Endothelial cell of umbilical vein (primary cell): ENCODE measurements around the gene TBX4. TPM values are rescaled to one million over a fixed set of nuclear protein-coding genes. Genes with fewer than 3 reads are reported as not detected.

Experiments used
- BruUV-seq: library from RNA; stranded (reverse); fragments of 400-500 nt; replicated peaks from 2 replicates; lab custom pipeline; 2021; lab: Mats Ljungman, UMichigan
- CTCF ChIA-PET: fragments of 300-600, 350-600 bp; sonication (Branson Sonifier 250); formaldehyde crosslinking; loops from one replicate; lab custom pipeline; 2021; ENCODE audit warnings: antibody characterized with exemption, inconsistent platforms; lab: Charles Lee
- POLR2A ChIA-PET: fragments of 300-600, 350-600 bp; sonication (Branson Sonifier 250); formaldehyde crosslinking; loops from one replicate; lab custom pipeline; 2021; ENCODE audit warnings: antibody characterized with exemption, inconsistent platforms; lab: Charles Lee
- DNase-seq: peaks from one replicate; pipeline ENCODE4 v3.0.0-alpha.2; 2011; ENCODE audit warnings: low read depth, low spot score
- FAIRE-seq: peaks from 2 replicates; lab custom pipeline; 2011; peaks lifted over from hg19 to GRCh38; lab: Jason Lieb, UNC
- H2AFZ ChIP-seq: 2 replicates; pipeline ENCODE4 v1.6.0; 2012; ENCODE audit warnings: low read depth, low read length, control low read depth, inconsistent platforms
- H3K27ac ChIP-seq: 2 replicates; pipeline ENCODE4 v1.5.1; 2011; ENCODE audit warnings: low read depth, mild to moderate bottlenecking, control low read depth, low read length, moderate library complexity; ENCODE audit not compliant: insufficient read depth
- H3K27me3 ChIP-seq, 2 experiments: 2 replicates each; pipeline versions ENCODE4 v1.6.0 to v1.6.1; 2011; ENCODE audit warnings: low read length in 2 of 2, mixed read lengths in 1 of 2; ENCODE audit not compliant: control insufficient read depth in 2 of 2, insufficient read depth in 2 of 2
- H3K36me3 ChIP-seq, 2 experiments: 2 replicates in 1 of 2; 3 replicates in 1 of 2; pipeline ENCODE4 v1.5.1; 2011; ENCODE audit warnings: low read length in 2 of 2, mild to moderate bottlenecking in 1 of 2, moderate library complexity in 1 of 2; ENCODE audit not compliant: control insufficient read depth in 2 of 2, insufficient read depth in 2 of 2; ENCODE audit errors: extremely low read depth in 1 of 2
- H3K4me1 ChIP-seq: 3 replicates; pipeline ENCODE4 v1.5.1; 2011; ENCODE audit warnings: mild to moderate bottlenecking, low read length; ENCODE audit not compliant: control insufficient read depth, insufficient read depth; ENCODE audit errors: extremely low read depth
- H3K4me2 ChIP-seq: 2 replicates; pipeline ENCODE4 v1.6.1; 2011; ENCODE audit warnings: low read length, control low read depth, mixed read lengths; ENCODE audit not compliant: insufficient read depth
- H3K4me3 ChIP-seq, 3 experiments: fragments of 200-600 bp in 1 of 3; sonication (generic), shearing (Covaris generic) in 1 of 3; replicated peaks in 1 of 3; 2 replicates each; pipeline ENCODE4 v1.5.1; 2011 to 2016; ENCODE audit warnings: control low read depth in 3 of 3, low read length in 3 of 3, mild to moderate bottlenecking in 2 of 3, inconsistent platforms in 1 of 3, low read depth in 1 of 3, moderate library complexity in 1 of 3; ENCODE audit not compliant: insufficient read depth in 1 of 3
- H3K79me2 ChIP-seq: 2 replicates; pipeline ENCODE4 v1.6.0; 2012; ENCODE audit warnings: low read length, inconsistent platforms; ENCODE audit not compliant: control insufficient read depth, insufficient read depth
- H3K9ac ChIP-seq: replicated peaks from 2 replicates; pipeline ENCODE3; 2011; ENCODE audit warnings: low read length, control low read depth; ENCODE audit not compliant: insufficient read depth; ENCODE audit errors: extremely low read depth
- H3K9me1 ChIP-seq: replicated peaks from 3 replicates; pipeline ENCODE4 v1.6.0; 2011; ENCODE audit warnings: mild to moderate bottlenecking, low read length; ENCODE audit not compliant: control insufficient read depth, insufficient read depth; ENCODE audit errors: extremely low read depth
- H3K9me3 ChIP-seq: replicated peaks from 2 replicates; pipeline ENCODE4 v1.5.1; 2012; ENCODE audit warnings: low read length, inconsistent platforms; ENCODE audit not compliant: control insufficient read depth, insufficient read depth
- H4K20me1 ChIP-seq: replicated peaks from 2 replicates; pipeline ENCODE3; 2011; ENCODE audit warnings: mild to moderate bottlenecking, low read length; ENCODE audit not compliant: control insufficient read depth, insufficient read depth; ENCODE audit errors: extremely low read depth
- CTCF ChIP-seq, 2 donors: IDR thresholded peaks; 1 replicate in 1 of 2; 2 replicates in 1 of 2; pipeline ENCODE4 v1.5.1; 2011; ENCODE audit warnings: low read length in 2 of 2, mild to moderate bottlenecking in 2 of 2, moderate library complexity in 2 of 2, control low read depth in 1 of 2, inconsistent platforms in 1 of 2, low read depth in 1 of 2; ENCODE audit not compliant: insufficient read depth in 1 of 2; ENCODE audit errors: extremely low read depth in 1 of 2
- EZH2 ChIP-seq: IDR thresholded peaks from 2 replicates; pipeline ENCODE4 v1.6.1; 2012; ENCODE audit warnings: borderline replicate concordance, low read depth, mild to moderate bottlenecking, moderate library complexity, low read length, inconsistent platforms; ENCODE audit not compliant: severe bottlenecking
- FOS ChIP-seq: IDR thresholded peaks from 2 replicates; pipeline ENCODE4 v1.6.1; 2011; ENCODE audit warnings: mild to moderate bottlenecking, low read length, moderate library complexity, borderline replicate concordance; ENCODE audit not compliant: insufficient read depth
- GATA2 ChIP-seq: IDR thresholded peaks from 2 replicates; pipeline ENCODE4 v1.7.0; 2011; ENCODE audit warnings: low read depth, mild to moderate bottlenecking, moderate library complexity, mixed read lengths, low read length; ENCODE audit not compliant: insufficient read length, insufficient read depth
- JUN ChIP-seq: IDR thresholded peaks from 2 replicates; pipeline ENCODE4 v1.6.1; 2011; ENCODE audit warnings: borderline replicate concordance, low read depth; ENCODE audit not compliant: insufficient read length, insufficient read depth
- MAX ChIP-seq: IDR thresholded peaks from 2 replicates; pipeline ENCODE4 v1.6.1; 2011; ENCODE audit not compliant: insufficient read depth, insufficient read length
- MYC ChIP-seq: IDR thresholded peaks from one replicate; pipeline ENCODE4 v1.6.1; 2011; ENCODE audit warnings: mild to moderate bottlenecking, low read depth, low read length
- POLR2A ChIP-seq: IDR thresholded peaks from 2 replicates; pipeline ENCODE4 v1.6.1; 2012; ENCODE audit warnings: low read depth, mild to moderate bottlenecking, control low read depth, low read length
- POLR2AphosphoS5 ChIP-seq: IDR thresholded peaks from 2 replicates; pipeline ENCODE4 v1.6.1; 2012; ENCODE audit warnings: low read depth, mild to moderate bottlenecking, control low read depth, low read length, moderate library complexity; ENCODE audit not compliant: insufficient read depth
- dilution Hi-C: fragments of 300-500 bp; cut with MboI; formaldehyde crosslinking; loops from one replicate; pipeline ENCODE4 v1.15.0; 2019; ENCODE audit warnings: low sequenced_read_pairs; ENCODE audit not compliant: extremely low pct_ligation_motif_present
- intact Hi-C: fragments of 100-400 bp; cut with micrococcal nuclease; formaldehyde crosslinking; loops from one replicate; pipeline ENCODE4 v1.10.0; 2022
- polyA plus RNA-seq, 4 experiments: library from polyadenylated mRNA; depleted of rRNA in 3 of 4; stranded (reverse) in 3 of 4; unstranded in 1 of 4; fragments of >200 nt; gene quantifications; 2 replicates each; pipeline versions ENCODE4 v1.2.1 to v1.2.3, GENCODE V29; 2011 to 2012; ENCODE audit warnings: missing spikeins in 1 of 4
- total RNA-seq: library from RNA; stranded (reverse); gene quantifications from 2 replicates; pipeline ENCODE4 v1.2.3, GENCODE V29; 2021

TBX4 gene
- total and polyA plus RNA-seq, 2 donors (not counting 3 experiments of a cell fraction or from before 2014, with no cell fraction given): not detected

- dilution Hi-C loops: no loop called here
- POLR2A ChIA-PET: no interaction called here
- CTCF ChIA-PET: interaction anchor here (0.7 to 5.3 kb wide), 7 partner anchors 9 to 421 kb away, joined by 3 to 87 read pairs (median 6); no protein-coding TSS in a partner anchor
Measured at GRCh38 chr17:61415374-61416210, 36.6 kb upstream of the TBX4 start.

DNA sequence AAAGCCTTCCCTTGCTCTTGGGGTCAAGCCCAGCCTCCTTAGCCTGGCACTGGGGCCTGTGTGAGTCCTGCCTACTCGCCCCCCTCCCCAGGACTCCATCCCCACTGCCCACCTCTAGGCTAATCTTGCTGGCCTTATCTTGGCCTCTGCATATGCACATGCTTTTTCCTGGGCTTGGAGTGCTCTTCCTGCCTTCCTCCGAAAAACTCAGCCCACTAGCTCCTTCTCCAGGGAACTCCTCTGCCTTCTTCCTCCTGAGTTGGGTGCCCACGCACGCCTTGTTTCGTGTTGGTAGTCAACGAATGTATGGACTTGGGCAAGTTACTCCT is 36.0 kb upstream of the TBX4 start:
- dilution Hi-C loops: no loop called here
- Histone ChIP-seq H3K4me1 (peaks cover 7% of the 10 kb centered on the region), H3K4me3 (no peak overlapping the region), H3K9ac (no peak overlapping the region), H3K9me3 (no peaks in the 10 kb centered on the region), H3K79me2 (no peaks in the 10 kb centered on the region), H4K20me1 (no peaks in the 10 kb centered on the region), H3K27me3 (peaks cover 12 to 15% of the 10 kb centered on the region in 2 experiments), H3K4me2 (no peak overlapping the region), H2AFZ (no peak overlapping the region), H3K9me1 (no peaks in the 10 kb centered on the region), H3K36me3 (no peaks in the 10 kb centered on the region), H3K27ac (no peak overlapping the region)
- BruUV-seq: no TSS peak
- intact Hi-C loops: loop anchor here (1.0 kb wide), 1 partner anchor 135 kb away; no protein-coding TSS in a partner anchor
- ChIA-PET CTCF (interaction anchor here (0.7 to 5.3 kb wide), 5 partner anchors 8 to 421 kb away, joined by 3 to 66 read pairs (median 5); no protein-coding TSS in a partner anchor), POLR2A (no interaction called here)
- no peak for TF ChIP-seq FOS
- no peak for TF ChIP-seq MAX
- TF ChIP-seq GATA2: no peak
- TF ChIP-seq CTCF (IDR thresholded peaks at IDR 0.05; ENCODE audit: extremely low read depth in 1 of 2, insufficient read depth in 1 of 2, low read depth in 1 of 2, low read length in 2 of 2): no peak
- TF ChIP-seq EZH2: no peak
- no peak for TF ChIP-seq POLR2A
- TF ChIP-seq MYC: no peak
- no peak for TF ChIP-seq JUN
- no peak for TF ChIP-seq POLR2AphosphoS5
- no peak for FAIRE-seq
- no peak for DNase-seq

More at GRCh38 chr17:61415374-61416210, 36.6 kb upstream of the TBX4 start:
- no peak overlapping the region for H3K4me3 ChIP-seq
- no peak overlapping the region for H3K9ac ChIP-seq
- FAIRE-seq (no peak), DNase-seq (no peak)
- no peaks in the 10 kb centered on the region for H4K20me1 ChIP-seq
- no peaks in the 10 kb centered on the region for H3K79me2 ChIP-seq
- BruUV-seq: no TSS peak
- no peak overlapping the region for H2AFZ ChIP-seq
- H3K36me3 ChIP-seq: no peaks in the 10 kb centered on the region
- H3K9me3 ChIP-seq: no peaks in the 10 kb centered on the region
- intact Hi-C loops: loop anchor here (1.0 to 2.0 kb wide), 2 partner anchors 37 to 136 kb away; partner anchors contain the start of gene TBX4
- no peak overlapping the region for H3K27ac ChIP-seq
- H3K4me1 ChIP-seq: peaks cover 9% of the 10 kb centered on the region
- no peaks in the 10 kb centered on the region for H3K9me1 ChIP-seq
- H3K4me2 ChIP-seq: no peak overlapping the region
- TF ChIP-seq MYC (no peak), MAX (no peak)
- peaks cover 10 to 15% of the 10 kb centered on the region in 2 experiments for H3K27me3 ChIP-seq
